ENCODE results near the gene TMEM135. TPM values are rescaled to one million over a fixed set of nuclear protein-coding genes. Genes with fewer than 3 reads are reported as not detected.

Gene TMEM135
- total RNA-seq, 1 donor from 2014 or later: 46.4 TPM

DNA sequence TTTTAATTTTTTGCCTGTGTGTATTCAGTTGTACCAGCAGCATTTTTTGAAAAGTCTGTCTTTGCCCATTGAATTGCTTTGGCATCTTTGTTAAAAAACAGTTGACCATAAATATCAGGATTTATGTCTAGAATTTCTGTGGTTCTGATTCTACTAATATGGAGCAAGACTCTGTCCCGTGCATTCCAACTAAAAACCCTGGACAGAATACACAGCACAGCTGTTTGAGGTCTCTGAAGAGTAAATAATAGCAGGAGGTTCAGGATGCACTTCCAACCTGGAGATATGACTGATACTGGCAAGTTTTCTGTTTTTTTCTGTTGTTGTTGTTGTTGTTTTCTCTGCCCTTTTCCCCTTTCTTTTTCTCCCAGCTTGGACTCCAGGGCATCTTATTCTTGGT is 141.9 kb downstream of the TMEM135 start:
- Mint-ChIP-seq H3K4me1 (no peaks in the 10 kb centered on the region), H3K27ac (peak overlapping the region; percentile 50), H3K4me3 (no peak overlapping the region), H3K9me3 (peaks cover 5% of the 10 kb centered on the region), H3K36me3 (peaks cover 14% of the 10 kb centered on the region), H3K27me3 (ENCODE audit: insufficient read depth, low read depth) (peaks cover 2% of the 10 kb centered on the region)
- no peak overlapping the region for H3K4me2 ChIP-seq
- no peaks in the 10 kb centered on the region for H3K9me3 ChIP-seq (ENCODE audit: low read depth)
- no peak for DNase-seq (ENCODE audit: low spot score)
- no peak overlapping the region for H2AFZ ChIP-seq (replicated peaks)
- no peaks in the 10 kb centered on the region for H3K79me2 ChIP-seq (ENCODE audit: low read depth)
- H3K9ac ChIP-seq: no peak overlapping the region
- no peak overlapping the region for H3K27ac ChIP-seq
- H3K27me3 ChIP-seq: no peaks in the 10 kb centered on the region
- no peaks in the 10 kb centered on the region for H3F3A ChIP-seq (ENCODE audit: low read depth)
- no peaks in the 10 kb centered on the region for H3K36me3 ChIP-seq
- peaks cover 2% of the 10 kb centered on the region for H3K4me1 ChIP-seq
- no peaks in the 10 kb centered on the region for H4K20me1 ChIP-seq (ENCODE audit: low read depth)
- TF ChIP-seq, protein P1, sequence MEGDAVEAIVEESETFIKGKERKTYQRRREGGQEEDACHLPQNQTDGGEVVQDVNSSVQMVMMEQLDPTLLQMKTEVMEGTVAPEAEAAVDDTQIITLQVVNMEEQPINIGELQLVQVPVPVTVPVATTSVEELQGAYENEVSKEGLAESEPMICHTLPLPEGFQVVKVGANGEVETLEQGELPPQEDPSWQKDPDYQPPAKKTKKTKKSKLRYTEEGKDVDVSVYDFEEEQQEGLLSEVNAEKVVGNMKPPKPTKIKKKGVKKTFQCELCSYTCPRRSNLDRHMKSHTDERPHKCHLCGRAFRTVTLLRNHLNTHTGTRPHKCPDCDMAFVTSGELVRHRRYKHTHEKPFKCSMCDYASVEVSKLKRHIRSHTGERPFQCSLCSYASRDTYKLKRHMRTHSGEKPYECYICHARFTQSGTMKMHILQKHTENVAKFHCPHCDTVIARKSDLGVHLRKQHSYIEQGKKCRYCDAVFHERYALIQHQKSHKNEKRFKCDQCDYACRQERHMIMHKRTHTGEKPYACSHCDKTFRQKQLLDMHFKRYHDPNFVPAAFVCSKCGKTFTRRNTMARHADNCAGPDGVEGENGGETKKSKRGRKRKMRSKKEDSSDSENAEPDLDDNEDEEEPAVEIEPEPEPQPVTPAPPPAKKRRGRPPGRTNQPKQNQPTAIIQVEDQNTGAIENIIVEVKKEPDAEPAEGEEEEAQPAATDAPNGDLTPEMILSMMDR (IDR thresholded peaks at IDR 0.05): no peak
- TF ChIP-seq EZH2phosphoT487 (IDR thresholded peaks at IDR 0.05): no peak
- no peak for TF ChIP-seq EZH2 (IDR thresholded peaks at IDR 0.05)
- no peak overlapping the region for H3K4me3 ChIP-seq

DNA sequence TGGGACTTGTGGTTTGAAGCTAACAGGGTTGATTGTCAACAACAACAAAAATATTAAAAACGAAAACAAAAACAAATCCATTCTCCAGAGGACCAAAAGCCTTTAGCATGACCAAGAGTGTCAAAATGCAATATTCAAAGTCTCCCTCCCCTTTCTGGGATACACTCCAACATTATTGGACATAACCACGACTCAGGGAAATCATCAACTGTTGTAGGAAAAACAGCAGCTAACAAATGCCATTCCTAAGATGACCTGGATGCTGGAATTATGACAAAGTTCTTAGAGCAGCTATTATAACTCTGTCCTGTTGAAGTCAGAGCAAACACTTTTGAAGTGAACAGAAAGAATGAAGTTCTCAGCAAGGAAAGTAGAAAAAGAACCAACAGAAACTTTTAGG is 143.0 kb downstream of the TMEM135 start:
- Histone ChIP-seq H3K4me2 (no peak overlapping the region), H3F3A (ENCODE audit: low read depth) (no peaks in the 10 kb centered on the region), H3K4me1 (peaks cover 2% of the 10 kb centered on the region), H4K20me1 (ENCODE audit: low read depth) (no peaks in the 10 kb centered on the region), H3K4me3 (no peak overlapping the region), H3K9me3 (ENCODE audit: low read depth) (no peaks in the 10 kb centered on the region), H3K27me3 (no peaks in the 10 kb centered on the region), H3K79me2 (ENCODE audit: low read depth) (no peaks in the 10 kb centered on the region), H3K36me3 (no peaks in the 10 kb centered on the region), H3K9ac (no peak overlapping the region), H3K27ac (no peak overlapping the region), H2AFZ (replicated peaks) (no peak overlapping the region)
- H3K36me3 Mint-ChIP-seq: peaks cover 14% of the 10 kb centered on the region
- no peak for DNase-seq (ENCODE audit: low spot score)
- no peak overlapping the region for H3K27ac Mint-ChIP-seq
- no peaks in the 10 kb centered on the region for H3K4me1 Mint-ChIP-seq
- TF ChIP-seq EZH2 (IDR thresholded peaks at IDR 0.05): no peak
- no peak overlapping the region for H3K4me3 Mint-ChIP-seq
- peaks cover 5% of the 10 kb centered on the region for H3K9me3 Mint-ChIP-seq
- peaks cover 2% of the 10 kb centered on the region for H3K27me3 Mint-ChIP-seq (ENCODE audit: insufficient read depth, low read depth)

DNA sequence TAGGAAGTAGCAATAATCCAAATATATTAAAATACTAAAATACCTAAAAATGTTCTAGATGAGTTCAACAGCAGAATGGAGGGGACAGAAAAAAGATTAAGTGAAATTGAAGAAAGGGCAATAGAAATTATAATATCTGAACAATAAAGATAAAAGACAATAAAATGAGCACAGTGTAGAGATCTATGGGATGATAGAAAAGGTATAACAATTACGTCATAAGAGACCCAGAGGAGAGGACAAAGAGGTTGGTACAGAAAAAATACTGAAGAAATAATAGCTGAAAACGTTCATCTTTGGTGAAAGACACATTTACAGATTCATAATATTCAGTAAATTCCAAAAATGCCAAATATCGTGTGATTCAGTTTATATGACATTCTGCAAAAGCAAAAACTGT is 143.4 kb downstream of the TMEM135 start:
- Mint-ChIP-seq H3K9me3 (peaks cover 5% of the 10 kb centered on the region), H3K4me1 (no peaks in the 10 kb centered on the region), H3K27ac (no peak overlapping the region), H3K27me3 (ENCODE audit: insufficient read depth, low read depth) (peaks cover 2% of the 10 kb centered on the region), H3K4me3 (no peak overlapping the region), H3K36me3 (peaks cover 14% of the 10 kb centered on the region)
- Histone ChIP-seq H3K36me3 (no peaks in the 10 kb centered on the region), H3K27ac (no peak overlapping the region), H4K20me1 (ENCODE audit: low read depth) (no peaks in the 10 kb centered on the region), H3K4me1 (peaks cover 2% of the 10 kb centered on the region), H3K9ac (no peak overlapping the region), H3K4me3 (no peak overlapping the region), H3K79me2 (ENCODE audit: low read depth) (no peaks in the 10 kb centered on the region), H2AFZ (replicated peaks) (no peak overlapping the region), H3F3A (ENCODE audit: low read depth) (no peaks in the 10 kb centered on the region), H3K27me3 (no peaks in the 10 kb centered on the region), H3K4me2 (no peak overlapping the region), H3K9me3 (ENCODE audit: low read depth) (no peaks in the 10 kb centered on the region)
- DNase-seq (ENCODE audit: low spot score): no peak
- TF ChIP-seq EZH2 (IDR thresholded peaks at IDR 0.05) (no peak), EZH2phosphoT487 (IDR thresholded peaks at IDR 0.05) (no peak)
- TF ChIP-seq, protein P1 (IDR thresholded peaks at IDR 0.05): no peak

DNA sequence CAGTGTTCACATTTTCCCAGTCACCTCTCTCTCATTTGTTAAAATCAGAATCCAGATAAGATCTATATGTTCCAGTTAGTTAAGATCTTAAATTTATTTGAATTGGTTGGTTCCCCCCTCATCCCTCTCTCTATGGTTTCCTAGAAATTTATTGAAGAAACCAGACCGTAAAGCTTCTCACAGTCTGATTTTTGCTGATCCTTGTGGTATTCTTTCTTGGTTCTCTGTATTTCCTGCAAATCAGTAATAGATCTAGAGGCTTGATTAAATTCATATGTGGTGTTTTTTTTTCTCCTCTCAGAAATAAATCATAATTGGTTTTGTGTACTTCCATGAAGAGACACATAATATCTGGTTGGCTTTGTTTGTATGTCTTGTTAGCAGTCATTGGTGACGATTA is 147.5 kb downstream of the TMEM135 start:
- Histone ChIP-seq H3F3A (ENCODE audit: low read depth) (no peaks in the 10 kb centered on the region), H3K27ac (no peak overlapping the region), H3K9me3 (ENCODE audit: low read depth) (no peaks in the 10 kb centered on the region), H3K4me1 (no peaks in the 10 kb centered on the region), H3K9ac (no peak overlapping the region), H2AFZ (replicated peaks) (no peak overlapping the region), H3K79me2 (ENCODE audit: low read depth) (no peaks in the 10 kb centered on the region), H3K4me3 (no peak overlapping the region), H4K20me1 (ENCODE audit: low read depth) (no peaks in the 10 kb centered on the region), H3K36me3 (no peaks in the 10 kb centered on the region), H3K4me2 (no peak overlapping the region), H3K27me3 (no peaks in the 10 kb centered on the region)
- Mint-ChIP-seq H3K9me3 (no peaks in the 10 kb centered on the region), H3K27ac (no peak overlapping the region), H3K36me3 (no peaks in the 10 kb centered on the region), H3K4me3 (no peak overlapping the region), H3K27me3 (ENCODE audit: insufficient read depth, low read depth) (no peaks in the 10 kb centered on the region), H3K4me1 (no peaks in the 10 kb centered on the region)
- DNase-seq (ENCODE audit: low spot score): no peak
- TF ChIP-seq EZH2 (IDR thresholded peaks at IDR 0.05) (no peak), EZH2phosphoT487 (IDR thresholded peaks at IDR 0.05) (no peak)
- TF ChIP-seq, protein P1 (IDR thresholded peaks at IDR 0.05): no peak

Measured in neural progenitor cell (in vitro differentiated cells).